ENCODE data around the gene ARHGEF19.

Gene ARHGEF19

DNA sequence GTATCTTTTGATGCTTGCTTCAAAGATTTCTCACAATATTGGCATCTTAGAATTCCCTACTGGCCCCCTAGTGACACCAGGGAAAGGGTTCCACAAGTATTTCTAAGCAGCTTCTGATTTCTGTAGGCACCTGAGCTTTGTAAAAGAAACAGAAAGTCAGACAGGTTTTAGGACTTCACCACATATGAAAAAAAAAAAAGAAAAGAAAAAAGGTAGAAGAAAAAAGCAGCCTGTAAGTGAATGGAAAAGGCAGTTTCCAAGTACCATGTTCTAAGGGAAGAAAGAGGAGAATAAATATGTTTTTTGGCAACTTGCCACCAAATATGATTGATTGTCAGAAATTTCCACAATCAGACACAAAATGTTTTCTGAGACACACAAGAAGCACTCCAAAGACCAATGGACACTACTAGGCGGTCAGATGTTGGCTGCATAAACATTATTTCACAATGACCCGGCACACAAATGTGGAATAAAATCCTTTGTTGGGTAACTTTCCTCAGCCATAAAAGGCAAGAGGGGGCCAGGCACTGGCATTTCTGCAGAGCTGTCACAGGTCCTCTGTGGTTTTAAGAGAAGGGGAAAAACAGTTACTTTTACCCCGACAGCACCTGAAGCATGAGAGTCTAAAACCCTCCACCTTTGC is 37.3 kb upstream of the ARHGEF19 start (continued):
- peak; percentile 23; the same call in 1 of the 2 replicates for TF ChIP-seq ZEB2 (tag by site-specific recombination; IDR thresholded peaks at IDR 0.05)
- no peak for TF ChIP-seq ZNF426 (tag by site-specific recombination; IDR thresholded peaks at IDR 0.05)
- TF ChIP-seq ZBTB10 (tag by site-specific recombination; IDR thresholded peaks at IDR 0.05), result no peak
- no peak for TF ChIP-seq ZNF747 (tag by site-specific recombination; IDR thresholded peaks at IDR 0.05)
- 0 out of 2 replicates have a peak, but pooled peaks have one; percentile 43 for TF ChIP-seq ZNF184 (tag by site-specific recombination; IDR thresholded peaks at IDR 0.05)
- 0 out of 2 replicates have a peak, but pooled peaks have one; percentile 7 for TF ChIP-seq ZNF335 (tag by site-specific recombination; conservative IDR thresholded peaks at IDR 0.05)
- TF ChIP-seq, protein P1, sequence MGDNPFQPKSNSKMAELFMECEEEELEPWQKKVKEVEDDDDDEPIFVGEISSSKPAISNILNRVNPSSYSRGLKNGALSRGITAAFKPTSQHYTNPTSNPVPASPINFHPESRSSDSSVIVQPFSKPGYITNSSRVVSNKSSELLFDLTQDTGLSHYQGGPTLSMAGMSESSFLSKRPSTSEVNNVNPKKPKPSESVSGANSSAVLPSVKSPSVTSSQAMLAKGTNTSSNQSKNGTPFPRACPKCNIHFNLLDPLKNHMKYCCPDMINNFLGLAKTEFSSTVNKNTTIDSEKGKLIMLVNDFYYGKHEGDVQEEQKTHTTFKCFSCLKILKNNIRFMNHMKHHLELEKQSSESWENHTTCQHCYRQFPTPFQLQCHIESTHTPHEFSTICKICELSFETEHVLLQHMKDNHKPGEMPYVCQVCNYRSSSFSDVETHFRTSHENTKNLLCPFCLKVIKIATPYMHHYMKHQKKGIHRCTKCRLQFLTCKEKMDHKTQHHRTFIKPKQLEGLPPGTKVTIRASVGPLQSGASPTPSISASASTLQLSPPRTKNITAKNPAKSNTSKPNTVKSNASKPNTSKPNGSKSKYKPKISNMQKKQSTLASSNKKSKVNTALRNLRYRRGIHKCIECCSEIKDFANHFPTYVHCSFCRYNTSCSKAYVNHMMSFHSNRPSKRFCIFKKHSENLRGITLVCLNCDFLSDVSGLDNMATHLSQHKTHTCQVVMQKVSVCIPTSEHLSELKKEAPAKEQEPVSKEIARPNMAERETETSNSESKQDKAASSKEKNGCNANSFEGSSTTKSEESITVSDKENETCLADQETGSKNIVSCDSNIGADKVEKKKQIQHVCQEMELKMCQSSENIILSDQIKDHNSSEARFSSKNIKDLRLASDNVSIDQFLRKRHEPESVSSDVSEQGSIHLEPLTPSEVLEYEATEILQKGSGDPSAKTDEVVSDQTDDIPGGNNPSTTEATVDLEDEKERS (tag by site-specific recombination; IDR thresholded peaks at IDR 0.05), result no peak
- TF ChIP-seq, protein P2, sequence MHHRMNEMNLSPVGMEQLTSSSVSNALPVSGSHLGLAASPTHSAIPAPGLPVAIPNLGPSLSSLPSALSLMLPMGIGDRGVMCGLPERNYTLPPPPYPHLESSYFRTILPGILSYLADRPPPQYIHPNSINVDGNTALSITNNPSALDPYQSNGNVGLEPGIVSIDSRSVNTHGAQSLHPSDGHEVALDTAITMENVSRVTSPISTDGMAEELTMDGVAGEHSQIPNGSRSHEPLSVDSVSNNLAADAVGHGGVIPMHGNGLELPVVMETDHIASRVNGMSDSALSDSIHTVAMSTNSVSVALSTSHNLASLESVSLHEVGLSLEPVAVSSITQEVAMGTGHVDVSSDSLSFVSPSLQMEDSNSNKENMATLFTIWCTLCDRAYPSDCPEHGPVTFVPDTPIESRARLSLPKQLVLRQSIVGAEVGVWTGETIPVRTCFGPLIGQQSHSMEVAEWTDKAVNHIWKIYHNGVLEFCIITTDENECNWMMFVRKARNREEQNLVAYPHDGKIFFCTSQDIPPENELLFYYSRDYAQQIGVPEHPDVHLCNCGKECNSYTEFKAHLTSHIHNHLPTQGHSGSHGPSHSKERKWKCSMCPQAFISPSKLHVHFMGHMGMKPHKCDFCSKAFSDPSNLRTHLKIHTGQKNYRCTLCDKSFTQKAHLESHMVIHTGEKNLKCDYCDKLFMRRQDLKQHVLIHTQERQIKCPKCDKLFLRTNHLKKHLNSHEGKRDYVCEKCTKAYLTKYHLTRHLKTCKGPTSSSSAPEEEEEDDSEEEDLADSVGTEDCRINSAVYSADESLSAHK (tag by site-specific recombination; IDR thresholded peaks at IDR 0.05), result peak; percentile 54; the same call in 1 of the 2 replicates
- no peak for TF ChIP-seq MYNN (tag by site-specific recombination; IDR thresholded peaks at IDR 0.05; ENCODE audit: borderline replicate concordance)
- 0 out of 2 replicates have a peak, but pooled peaks have one; percentile 43 for TF ChIP-seq ZNF660 (tag by site-specific recombination; IDR thresholded peaks at IDR 0.05)
- no peak for TF ChIP-seq SCRT1 (tag by site-specific recombination; IDR thresholded peaks at IDR 0.05; ENCODE audit: borderline replicate concordance)
- TF ChIP-seq, protein P3, sequence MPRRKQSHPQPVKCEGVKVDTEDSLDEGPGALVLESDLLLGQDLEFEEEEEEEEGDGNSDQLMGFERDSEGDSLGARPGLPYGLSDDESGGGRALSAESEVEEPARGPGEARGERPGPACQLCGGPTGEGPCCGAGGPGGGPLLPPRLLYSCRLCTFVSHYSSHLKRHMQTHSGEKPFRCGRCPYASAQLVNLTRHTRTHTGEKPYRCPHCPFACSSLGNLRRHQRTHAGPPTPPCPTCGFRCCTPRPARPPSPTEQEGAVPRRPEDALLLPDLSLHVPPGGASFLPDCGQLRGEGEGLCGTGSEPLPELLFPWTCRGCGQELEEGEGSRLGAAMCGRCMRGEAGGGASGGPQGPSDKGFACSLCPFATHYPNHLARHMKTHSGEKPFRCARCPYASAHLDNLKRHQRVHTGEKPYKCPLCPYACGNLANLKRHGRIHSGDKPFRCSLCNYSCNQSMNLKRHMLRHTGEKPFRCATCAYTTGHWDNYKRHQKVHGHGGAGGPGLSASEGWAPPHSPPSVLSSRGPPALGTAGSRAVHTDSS (tag by site-specific recombination; IDR thresholded peaks at IDR 0.05), result 0 out of 2 replicates have a peak, but pooled peaks have one; percentile 21
- TF ChIP-seq, protein P4, sequence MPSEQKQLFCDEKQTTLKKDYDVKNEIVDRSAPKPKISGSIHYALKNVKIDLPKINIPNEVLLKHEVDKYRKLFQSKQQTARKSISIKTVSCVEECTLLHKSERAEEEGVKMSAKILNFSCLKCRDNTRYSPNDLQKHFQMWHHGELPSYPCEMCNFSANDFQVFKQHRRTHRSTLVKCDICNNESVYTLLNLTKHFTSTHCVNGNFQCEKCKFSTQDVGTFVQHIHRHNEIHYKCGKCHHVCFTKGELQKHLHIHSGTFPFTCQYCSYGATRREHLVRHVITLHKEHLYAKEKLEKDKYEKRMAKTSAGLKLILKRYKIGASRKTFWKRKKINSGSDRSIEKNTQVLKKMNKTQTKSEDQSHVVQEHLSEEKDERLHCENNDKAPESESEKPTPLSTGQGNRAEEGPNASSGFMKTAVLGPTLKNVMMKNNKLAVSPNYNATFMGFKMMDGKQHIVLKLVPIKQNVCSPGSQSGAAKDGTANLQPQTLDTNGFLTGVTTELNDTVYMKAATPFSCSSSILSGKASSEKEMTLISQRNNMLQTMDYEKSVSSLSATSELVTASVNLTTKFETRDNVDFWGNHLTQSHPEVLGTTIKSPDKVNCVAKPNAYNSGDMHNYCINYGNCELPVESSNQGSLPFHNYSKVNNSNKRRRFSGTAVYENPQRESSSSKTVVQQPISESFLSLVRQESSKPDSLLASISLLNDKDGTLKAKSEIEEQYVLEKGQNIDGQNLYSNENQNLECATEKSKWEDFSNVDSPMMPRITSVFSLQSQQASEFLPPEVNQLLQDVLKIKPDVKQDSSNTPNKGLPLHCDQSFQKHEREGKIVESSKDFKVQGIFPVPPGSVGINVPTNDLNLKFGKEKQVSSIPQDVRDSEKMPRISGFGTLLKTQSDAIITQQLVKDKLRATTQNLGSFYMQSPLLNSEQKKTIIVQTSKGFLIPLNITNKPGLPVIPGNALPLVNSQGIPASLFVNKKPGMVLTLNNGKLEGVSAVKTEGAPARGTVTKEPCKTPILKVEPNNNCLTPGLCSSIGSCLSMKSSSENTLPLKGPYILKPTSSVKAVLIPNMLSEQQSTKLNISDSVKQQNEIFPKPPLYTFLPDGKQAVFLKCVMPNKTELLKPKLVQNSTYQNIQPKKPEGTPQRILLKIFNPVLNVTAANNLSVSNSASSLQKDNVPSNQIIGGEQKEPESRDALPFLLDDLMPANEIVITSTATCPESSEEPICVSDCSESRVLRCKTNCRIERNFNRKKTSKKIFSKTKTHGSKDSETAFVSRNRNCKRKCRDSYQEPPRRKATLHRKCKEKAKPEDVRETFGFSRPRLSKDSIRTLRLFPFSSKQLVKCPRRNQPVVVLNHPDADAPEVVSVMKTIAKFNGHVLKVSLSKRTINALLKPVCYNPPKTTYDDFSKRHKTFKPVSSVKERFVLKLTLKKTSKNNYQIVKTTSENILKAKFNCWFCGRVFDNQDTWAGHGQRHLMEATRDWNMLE (tag by site-specific recombination; conservative IDR thresholded peaks at IDR 0.05; ENCODE audit: low read depth), result no peak
- no peak for TF ChIP-seq ZNF777 (tag by site-specific recombination; IDR thresholded peaks at IDR 0.05; ENCODE audit: borderline replicate concordance)
- TF ChIP-seq ZNF366 (tag by site-specific recombination; conservative IDR thresholded peaks at IDR 0.05), result peak; percentile 32
- no peak for TF ChIP-seq ZNF529 (tag by site-specific recombination; IDR thresholded peaks at IDR 0.05; ENCODE audit: insufficient replicate concordance)
- no peak for TF ChIP-seq ZNF26 (tag by site-specific recombination; IDR thresholded peaks at IDR 0.05)
- TF ChIP-seq ZNF639 (tag by site-specific recombination; IDR thresholded peaks at IDR 0.05), result 0 out of 2 replicates have a peak, but pooled peaks have one; percentile 34

Measured in HEK293 (cell line).